Activated CD4-positive, alpha-beta T cell treated with anti-CD3 and anti-CD28 coated beads, Interleukin-2, amount 50 U/mL, for 1 hour (primary cell): ENCODE results near the gene MPRIP.

Experiments
- DNase-seq: peaks from one replicate; pipeline ENCODE4 v3.0.0-alpha.2; 2020

MPRIP gene

DNA sequence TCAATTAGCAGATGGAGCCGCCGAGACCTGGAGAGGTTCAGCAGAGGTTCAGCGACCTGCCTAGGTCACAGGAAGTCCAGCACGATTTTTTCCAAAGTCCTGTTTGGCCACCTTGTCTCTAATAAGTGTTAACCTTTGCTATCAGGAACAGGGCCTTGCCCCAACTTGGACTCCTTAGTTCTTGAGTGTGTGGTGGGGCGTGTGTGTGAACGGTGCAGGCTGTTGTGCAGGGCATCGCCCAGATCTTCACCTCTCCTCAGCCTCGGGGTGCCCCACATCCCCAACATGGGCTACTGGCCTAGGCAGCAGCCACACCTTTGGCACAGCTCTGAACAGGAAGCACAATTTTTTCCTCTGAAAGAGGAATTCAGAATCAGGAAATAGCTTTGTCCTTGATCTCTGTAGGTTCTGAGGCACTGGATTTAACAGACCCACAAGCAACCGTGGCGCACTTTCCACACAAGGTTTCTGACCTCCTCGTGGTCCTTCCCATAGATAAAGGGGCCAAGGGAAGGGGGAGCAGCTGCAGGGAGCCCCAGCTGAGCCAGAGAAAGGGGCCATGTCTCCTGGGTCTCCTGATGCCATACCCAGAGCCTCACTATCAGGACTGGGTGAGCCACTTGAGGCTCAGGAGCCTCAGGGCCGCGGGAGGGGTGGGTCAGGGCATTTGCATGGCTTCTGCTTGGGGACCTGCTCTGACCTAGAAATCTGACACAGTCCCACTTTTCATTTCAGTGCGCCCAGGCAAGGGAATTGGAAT lies 10.4 kb downstream of the MPRIP start:
- DNase-seq, result no peak

GRCh38 chr17:17053446-17054379 lies 11.5 kb downstream of the MPRIP start:
- no peak for DNase-seq

- no peak for DNase-seq
Measured at GRCh38 chr17:17054636-17055035, 12.4 kb downstream of the MPRIP start.

- DNase-seq, result no peak
Measured at GRCh38 chr17:17055286-17056155, 13.3 kb downstream of the MPRIP start.

- no peak for DNase-seq
Measured at GRCh38 chr17:17056156-17056539, 13.9 kb downstream of the MPRIP start.

DNA sequence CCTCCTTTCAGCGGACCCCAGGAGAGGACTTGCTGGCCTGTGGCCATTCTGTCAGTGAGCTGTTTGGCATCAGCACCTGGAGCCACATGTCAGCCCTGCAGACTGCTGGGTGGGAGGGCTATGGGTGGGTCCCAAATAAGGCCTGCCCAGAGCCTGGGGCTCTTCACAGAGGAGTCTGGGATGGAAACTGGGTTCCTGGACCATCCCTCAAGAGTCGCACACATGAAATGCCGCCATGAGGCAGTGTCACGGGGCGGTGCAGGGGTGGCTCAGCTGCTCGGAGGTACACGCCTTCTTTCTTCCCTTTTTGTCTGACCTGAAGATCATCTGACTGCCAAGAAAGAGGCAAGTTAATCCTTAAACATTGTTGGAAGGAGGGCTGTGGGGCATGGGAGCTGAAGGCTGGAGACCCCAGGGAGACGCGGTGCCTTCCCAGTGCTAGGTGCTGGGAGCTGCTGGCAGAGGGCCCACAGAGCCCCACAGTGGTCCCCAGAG lies 14.8 kb downstream of the MPRIP start:
- no peak for DNase-seq

DNA sequence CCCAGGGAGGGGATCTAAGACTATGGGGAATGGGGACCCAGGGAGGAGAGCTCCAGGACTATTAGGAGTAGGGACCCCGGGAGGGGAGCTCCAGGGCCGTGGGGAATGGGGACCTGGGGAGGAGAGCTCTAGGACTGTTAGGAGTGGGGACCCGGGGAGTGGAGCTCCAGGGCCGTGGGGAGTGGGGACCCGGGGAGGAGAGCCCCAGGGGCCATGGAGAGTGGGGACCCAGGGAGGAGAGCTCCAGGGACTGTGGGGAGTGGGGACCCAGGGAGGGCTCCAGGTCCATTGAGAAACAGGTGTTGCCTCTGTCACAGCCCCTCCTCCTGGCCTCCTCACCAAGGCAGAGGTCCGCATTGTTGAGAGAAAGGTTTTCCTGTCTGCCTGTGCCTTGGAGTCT lies 16.0 kb downstream of the MPRIP start:
- no peak for DNase-seq

DNA sequence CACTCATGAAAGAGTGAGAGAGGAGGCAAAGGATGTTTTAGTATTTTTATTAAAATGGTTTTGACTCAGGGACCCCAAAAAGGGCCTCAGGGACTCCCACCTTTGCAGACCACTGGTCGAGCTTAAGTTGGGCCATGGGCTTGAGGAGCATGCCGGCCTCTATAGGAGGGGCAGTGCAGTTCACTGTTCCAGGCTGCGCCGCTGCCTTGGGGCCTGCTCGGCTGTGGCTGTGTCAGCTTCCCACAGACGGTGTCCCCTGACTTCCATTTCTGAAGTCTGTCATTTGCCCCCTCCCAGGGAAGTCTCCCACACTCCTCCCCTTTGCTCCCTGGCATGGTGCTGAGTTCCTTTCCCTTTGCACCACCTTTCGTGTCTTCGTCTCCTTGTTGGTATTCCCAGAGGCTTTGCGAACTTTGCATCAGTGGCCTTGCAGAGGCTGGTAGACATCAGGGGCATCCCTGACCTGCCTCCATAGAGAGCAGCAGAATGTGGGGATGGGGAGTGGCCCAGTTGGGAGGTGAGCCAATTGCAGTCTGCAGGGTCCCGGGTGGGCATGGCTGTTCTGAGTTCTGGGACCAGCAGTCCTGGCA lies 17.1 kb downstream of the MPRIP start:
- DNase-seq, result no peak

DNA sequence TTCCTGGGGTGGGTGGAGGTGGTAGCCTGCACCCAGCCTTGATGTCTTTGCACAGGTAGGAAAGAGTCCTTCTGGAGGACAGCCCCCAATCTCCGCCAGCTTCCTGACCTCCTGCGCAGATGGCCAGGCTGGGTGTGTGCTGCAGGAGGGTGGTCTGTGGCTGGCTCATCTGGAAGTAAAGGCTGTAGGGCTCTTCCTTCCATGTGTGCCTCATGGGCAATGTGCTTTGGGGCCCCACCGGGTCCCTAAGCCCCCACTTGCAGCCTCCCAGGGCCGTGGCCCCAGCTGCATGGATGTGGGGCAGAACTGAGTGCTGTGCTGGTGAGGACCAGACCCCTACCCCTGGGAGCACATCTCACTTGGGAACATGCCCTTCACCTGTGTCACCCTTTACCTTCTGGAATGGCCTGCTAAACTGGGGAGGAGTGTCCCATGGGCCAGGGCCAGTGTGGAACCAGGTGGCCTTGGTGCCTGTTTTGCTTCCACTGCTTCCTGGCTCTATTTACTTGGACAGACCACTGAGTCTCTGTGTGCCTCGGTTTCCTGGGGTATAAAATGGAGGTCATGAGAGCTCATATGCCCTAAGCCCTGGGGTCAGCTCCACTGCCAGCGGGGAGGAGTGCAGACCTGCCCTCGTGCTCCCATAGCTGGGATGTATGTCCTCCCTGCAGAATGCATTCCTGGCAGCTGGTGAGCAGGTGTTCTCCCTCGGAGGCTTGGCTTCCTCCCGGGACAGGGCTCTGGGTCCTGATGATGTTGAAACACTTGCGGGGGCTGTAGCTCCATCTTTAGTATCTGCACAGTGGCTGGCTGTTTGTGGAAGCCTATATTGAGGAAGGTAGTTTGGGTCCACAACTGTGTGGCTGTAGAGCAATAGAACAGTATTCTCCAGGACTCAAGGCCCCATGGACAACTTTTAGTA lies 18.0 kb downstream of the MPRIP start:
- no peak for DNase-seq

- no peak for DNase-seq
Measured at GRCh38 chr17:17060930-17061329, 18.7 kb downstream of the MPRIP start.

- DNase-seq, result no peak
Measured at GRCh38 chr17:17061516-17061915, 19.3 kb downstream of the MPRIP start.

DNA sequence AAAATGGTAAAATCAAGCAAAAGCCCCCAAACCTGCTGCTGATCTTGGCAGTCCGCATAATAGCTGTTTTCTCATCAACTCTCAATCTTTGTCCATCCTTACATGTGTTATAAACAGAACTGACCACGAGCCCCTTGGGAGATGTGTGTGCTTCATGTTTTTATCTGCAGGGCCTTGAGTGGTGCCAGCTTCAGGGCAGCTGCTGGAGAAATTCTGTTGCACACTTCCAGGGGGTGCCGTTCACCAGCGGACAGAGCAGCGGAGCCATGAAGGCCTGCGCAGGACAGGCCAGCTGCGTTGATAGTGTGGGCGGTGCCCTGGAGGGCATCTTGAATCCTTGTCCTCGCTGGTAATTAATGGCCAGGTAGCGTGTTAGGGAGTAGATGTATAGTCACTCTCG lies 20.1 kb downstream of the MPRIP start:
- no peak for DNase-seq

- no peak for DNase-seq
Measured at GRCh38 chr17:17062866-17063265, 20.6 kb downstream of the MPRIP start.

- DNase-seq, result no peak
Measured at GRCh38 chr17:17063546-17064122, 21.4 kb downstream of the MPRIP start.

DNA sequence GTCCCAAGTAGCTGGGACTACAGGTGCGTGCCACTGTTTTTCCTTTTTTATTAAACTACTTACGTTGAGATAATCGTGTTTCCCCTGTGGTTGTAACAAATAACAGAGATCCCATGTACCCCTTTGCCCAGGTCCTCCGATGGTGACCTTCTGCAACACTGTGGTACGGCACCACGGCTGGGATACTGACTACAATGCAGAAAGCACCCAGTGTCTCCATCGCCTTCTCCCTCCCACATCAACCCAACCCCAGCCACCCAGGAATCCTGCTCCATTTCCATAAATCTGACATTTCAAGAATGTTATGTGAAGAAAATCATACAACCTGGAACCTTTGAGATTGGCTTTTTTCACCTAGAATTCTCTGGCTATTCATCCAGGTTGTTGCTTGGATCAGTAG lies 22.1 kb downstream of the MPRIP start:
- DNase-seq, result no peak

- no peak for DNase-seq
Measured at GRCh38 chr17:17066021-17066420, 23.8 kb downstream of the MPRIP start.

GRCh38 chr17:17067257-17067656 lies 25.0 kb downstream of the MPRIP start:
- DNase-seq, result no peak

DNA sequence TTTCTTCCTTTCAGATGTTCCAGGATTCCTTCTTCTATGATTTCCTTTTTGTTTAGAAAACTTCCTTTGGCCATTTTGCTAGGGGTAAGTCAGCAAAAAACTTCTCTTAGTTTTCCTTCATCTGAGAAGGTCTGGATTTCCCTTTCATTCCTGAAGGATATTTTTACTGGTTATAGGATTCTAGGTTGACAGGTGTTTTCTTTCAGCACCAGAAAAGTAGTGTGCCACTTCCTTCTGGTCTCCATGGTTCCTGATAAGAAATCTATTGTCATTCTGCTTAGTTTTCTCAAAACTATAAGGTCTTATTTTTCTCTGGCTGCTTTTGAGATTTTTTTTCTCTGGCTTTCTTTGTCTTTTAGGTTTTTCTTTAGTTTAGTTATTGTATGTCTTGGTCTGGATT lies 27.6 kb downstream of the MPRIP start:
- DNase-seq, result no peak

- no peak for DNase-seq
Measured at GRCh38 chr17:17070931-17071330, 28.7 kb downstream of the MPRIP start.

GRCh38 chr17:17071531-17072360 lies 29.5 kb downstream of the MPRIP start:
- no peak for DNase-seq
